Activated CD4-positive, alpha-beta T cell treated with anti-CD3 and anti-CD28 coated beads, Interleukin-2, amount 50 U/mL, for 48 hours (primary cell): ENCODE results near the gene SATL1.
A peak's percentile ranks its signal among the peaks of the same experiment; 100 is the strongest.
"Not testable (repeated sequence)": the region's sequence is repeated elsewhere in the genome, so short reads cannot be mapped to it uniquely, and the experiment has no call there.

Source experiments
- DNase-seq, 2 experiments: peaks; one replicate each; pipeline ENCODE4 v3.0.0-alpha.2; 2020

SATL1 gene

GRCh38 chrX:85243761-85244449, at the start of gene SATL1, which contains the start of gene ZNF711:
Gene SATL1, minus strand, starts transcription at chrX:85243779. Its CDS starts 134,811 bp downstream, at chrX:85108968.
Gene ZNF711, plus strand, starts transcription at chrX:85243991. Its CDS starts 3,582 bp downstream, at chrX:85247573.
- DNase-seq = peak in 1 of 2 experiments; percentile 0

GRCh38 chrX:85288992-85289723, 45.6 kb upstream of the SATL1 start:
- DNase-seq = no peak

GRCh38 chrX:85285286-85285685, 41.7 kb upstream of the SATL1 start:
- not testable (repeated sequence) for DNase-seq

- DNase-seq = no peak
These were observed 1.1 kb upstream of the SATL1 start for GRCh38 chrX:85244450-85245211.

GRCh38 chrX:85243155-85243554, 424 bp downstream of the SATL1 start:
- DNase-seq = no peak

- DNase-seq = no peak
These were observed 20.2 kb downstream of the SATL1 start for GRCh38 chrX:85223359-85223758.

GRCh38 chrX:85221361-85221760, 22.2 kb downstream of the SATL1 start:
- DNase-seq = no peak

GRCh38 chrX:85215946-85216345, 27.6 kb downstream of the SATL1 start:
- DNase-seq = no peak

- DNase-seq = no peak
These were observed 29.6 kb downstream of the SATL1 start for GRCh38 chrX:85213792-85214530.

GRCh38 chrX:85203461-85203970, 40.1 kb downstream of the SATL1 start:
- DNase-seq = no peak

GRCh38 chrX:85196319-85196718, 47.3 kb downstream of the SATL1 start:
- DNase-seq = no peak

- DNase-seq = no peak
These were observed 83.9 kb downstream of the SATL1 start for GRCh38 chrX:85159644-85160043.

- DNase-seq = no peak
These were observed 102.6 kb downstream of the SATL1 start for GRCh38 chrX:85140964-85141363.

GRCh38 chrX:85139422-85139821, 104.2 kb downstream of the SATL1 start:
- no peak for DNase-seq

GRCh38 chrX:85136409-85136808, 107.2 kb downstream of the SATL1 start:
- DNase-seq = no peak

GRCh38 chrX:85115252-85115651, 128.3 kb downstream of the SATL1 start:
- DNase-seq = no peak

- no peak for DNase-seq
These were observed 128.8 kb downstream of the SATL1 start for GRCh38 chrX:85114776-85115175.

GRCh38 chrX:85114171-85114570, 129.4 kb downstream of the SATL1 start:
- DNase-seq = no peak

GRCh38 chrX:85113746-85114145, 129.8 kb downstream of the SATL1 start:
- DNase-seq = no peak

- DNase-seq = no peak
These were observed 131.3 kb downstream of the SATL1 start for GRCh38 chrX:85112293-85112692.

- DNase-seq = no peak
These were observed 132.2 kb downstream of the SATL1 start for GRCh38 chrX:85111347-85111746.

- DNase-seq = peak; percentile 2 to 3
These were observed 134.3 kb downstream of the SATL1 start for GRCh38 chrX:85109235-85109634.

- no peak for DNase-seq
These were observed 135.4 kb downstream of the SATL1 start for GRCh38 chrX:85108165-85108564.
